ENCODE data around the gene RNF133. TPM values are rescaled to one million over a fixed set of nuclear protein-coding genes. Genes with fewer than 3 reads are reported as not detected.

The RNF133 gene
- total RNA-seq, 2 donors from 2014 or later = 1.1 TPM; not detected in 1

GRCh38 chr7:122674502-122674901 lies 24.4 kb downstream of the RNF133 start:
- H3K9me3 ChIP-seq = no peaks in the 10 kb centered on the region
- H3K4me3 ChIP-seq = no peak overlapping the region
- no peak for TF ChIP-seq CTCF (IDR thresholded peaks at IDR 0.05)
- H3K4me1 ChIP-seq = no peaks in the 10 kb centered on the region
- no peaks in the 10 kb centered on the region for H3K27me3 ChIP-seq
- peak overlapping the region in 1 of 2 donors; percentile 16 for H3K27ac ChIP-seq
- no peaks in the 10 kb centered on the region for H3K36me3 ChIP-seq
- no peak for DNase-seq (ENCODE audit: low spot score)

GRCh38 chr7:122673951-122674350 lies 25.0 kb downstream of the RNF133 start:
- Histone ChIP-seq H3K27ac (no peak overlapping the region), H3K4me1 (no peaks in the 10 kb centered on the region), H3K36me3 (no peaks in the 10 kb centered on the region), H3K27me3 (no peaks in the 10 kb centered on the region), H3K9me3 (no peaks in the 10 kb centered on the region), H3K4me3 (no peak overlapping the region)
- DNase-seq (ENCODE audit: low spot score) = no peak
- TF ChIP-seq CTCF (IDR thresholded peaks at IDR 0.05) = no peak

- no peak for DNase-seq (ENCODE audit: low spot score)
- Histone ChIP-seq H3K4me1 (no peaks in the 10 kb centered on the region), H3K9me3 (no peaks in the 10 kb centered on the region), H3K4me3 (no peak overlapping the region), H3K36me3 (no peaks in the 10 kb centered on the region), H3K27me3 (no peaks in the 10 kb centered on the region), H3K27ac (no peak overlapping the region)
- TF ChIP-seq CTCF (IDR thresholded peaks at IDR 0.05) = no peak
Measured at GRCh38 chr7:122672536-122672935, 26.4 kb downstream of the RNF133 start.

- Histone ChIP-seq H3K4me1 (no peaks in the 10 kb centered on the region), H3K27ac (no peak overlapping the region), H3K9me3 (no peaks in the 10 kb centered on the region), H3K36me3 (no peaks in the 10 kb centered on the region), H3K4me3 (no peak overlapping the region), H3K27me3 (no peaks in the 10 kb centered on the region)
- DNase-seq (ENCODE audit: low spot score) = no peak
- TF ChIP-seq CTCF (IDR thresholded peaks at IDR 0.05) = no peak
Measured at GRCh38 chr7:122663733-122664132, 35.2 kb downstream of the RNF133 start.

GRCh38 chr7:122658856-122659255 lies 40.1 kb downstream of the RNF133 start:
- H3K9me3 ChIP-seq = no peaks in the 10 kb centered on the region
- H3K4me1 ChIP-seq = no peaks in the 10 kb centered on the region
- no peak overlapping the region for H3K4me3 ChIP-seq
- no peak overlapping the region for H3K27ac ChIP-seq
- H3K36me3 ChIP-seq = no peaks in the 10 kb centered on the region
- no peaks in the 10 kb centered on the region for H3K27me3 ChIP-seq
- no peak for TF ChIP-seq CTCF (IDR thresholded peaks at IDR 0.05)
- no peak for DNase-seq (ENCODE audit: low spot score)

- H3K27ac ChIP-seq = no peak overlapping the region
- H3K4me3 ChIP-seq = no peak overlapping the region
- TF ChIP-seq CTCF (IDR thresholded peaks at IDR 0.05) = no peak
- DNase-seq (ENCODE audit: low spot score) = no peak
- no peaks in the 10 kb centered on the region for H3K36me3 ChIP-seq
- H3K27me3 ChIP-seq = no peaks in the 10 kb centered on the region
- H3K9me3 ChIP-seq = no peaks in the 10 kb centered on the region
- H3K4me1 ChIP-seq = no peaks in the 10 kb centered on the region
Measured at GRCh38 chr7:122653685-122654084, 45.2 kb downstream of the RNF133 start.

Data from right atrium auricular region (tissue), 2 donors.